GM10248 (cell line): ENCODE data around the gene SSB.

Source experiments
- CTCF ChIA-PET: fragments of 300-600 bp; sonication (Branson Sonifier 250); formaldehyde crosslinking; extraction: SDS; loops from one replicate; lab custom pipeline; 2021; ENCODE audit warnings: antibody characterized with exemption; lab: Yijun Ruan, JAX
- POLR2A ChIA-PET: fragments of 350-650 bp; sonication (Branson Sonifier 250); formaldehyde crosslinking; extraction: SDS; loops from one replicate; lab custom pipeline; 2020; ENCODE audit warnings: antibody characterized with exemption; lab: Yijun Ruan, JAX
- DNase-seq: peaks from one replicate; pipeline ENCODE4 v3.0.0; 2012; ENCODE audit errors: extremely low spot score
- TF ChIP-seq, protein P1 (sequence below): IDR thresholded peaks from 2 replicates; pipeline ENCODE4 v1.5.1; 2012; ENCODE audit warnings: mild to moderate bottlenecking, low read depth; ENCODE audit errors: extremely low read depth, missing control alignments, control extremely low read depth

Gene SSB

DNA sequence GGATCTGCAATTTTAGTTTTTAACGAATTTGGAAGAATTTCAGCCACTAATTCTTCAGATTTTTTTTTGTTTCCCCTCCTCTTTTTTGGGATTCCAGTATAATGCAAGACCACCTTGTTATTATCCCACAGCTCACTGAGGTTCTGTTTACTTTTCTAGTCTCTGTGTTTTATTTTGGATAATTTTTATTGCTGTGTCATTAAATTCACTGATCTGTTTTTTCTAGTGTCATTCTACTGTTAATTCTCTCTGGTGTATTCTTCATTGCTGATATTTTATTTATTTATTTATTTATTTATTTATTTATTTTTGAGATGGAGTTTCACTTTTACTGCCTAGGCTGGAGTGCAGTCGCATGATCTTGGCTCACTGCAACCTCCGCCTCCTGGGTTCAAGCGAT, 60.8 kb downstream of the SSB start:
- TF ChIP-seq, protein P1, sequence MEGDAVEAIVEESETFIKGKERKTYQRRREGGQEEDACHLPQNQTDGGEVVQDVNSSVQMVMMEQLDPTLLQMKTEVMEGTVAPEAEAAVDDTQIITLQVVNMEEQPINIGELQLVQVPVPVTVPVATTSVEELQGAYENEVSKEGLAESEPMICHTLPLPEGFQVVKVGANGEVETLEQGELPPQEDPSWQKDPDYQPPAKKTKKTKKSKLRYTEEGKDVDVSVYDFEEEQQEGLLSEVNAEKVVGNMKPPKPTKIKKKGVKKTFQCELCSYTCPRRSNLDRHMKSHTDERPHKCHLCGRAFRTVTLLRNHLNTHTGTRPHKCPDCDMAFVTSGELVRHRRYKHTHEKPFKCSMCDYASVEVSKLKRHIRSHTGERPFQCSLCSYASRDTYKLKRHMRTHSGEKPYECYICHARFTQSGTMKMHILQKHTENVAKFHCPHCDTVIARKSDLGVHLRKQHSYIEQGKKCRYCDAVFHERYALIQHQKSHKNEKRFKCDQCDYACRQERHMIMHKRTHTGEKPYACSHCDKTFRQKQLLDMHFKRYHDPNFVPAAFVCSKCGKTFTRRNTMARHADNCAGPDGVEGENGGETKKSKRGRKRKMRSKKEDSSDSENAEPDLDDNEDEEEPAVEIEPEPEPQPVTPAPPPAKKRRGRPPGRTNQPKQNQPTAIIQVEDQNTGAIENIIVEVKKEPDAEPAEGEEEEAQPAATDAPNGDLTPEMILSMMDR: no peak
- no peak for DNase-seq
- ChIA-PET POLR2A (no interaction called here), CTCF (interaction anchor here (1.2 kb wide), 1 partner anchor 9 kb away, joined by 3 read pairs; no protein-coding TSS in a partner anchor)

- DNase-seq: no peak
- TF ChIP-seq, protein P1: no peak
- CTCF ChIA-PET: no interaction called here
- POLR2A ChIA-PET: no interaction called here
Observed at GRCh38 chr2:169860149-169860548, 61.5 kb downstream of the SSB start.
